Activated CD4-positive, alpha-beta T cell treated with anti-CD3 and anti-CD28 coated beads for 1 hour (primary cell): Measurements from ENCODE around the gene COL20A1.
"Not testable (repeated sequence)": the region's sequence is repeated elsewhere in the genome, so short reads cannot be mapped to it uniquely, and the experiment has no call there.

Experiments
- DNase-seq: peaks from one replicate; pipeline ENCODE4 v3.0.0-alpha.2; 2020

Gene COL20A1

GRCh38 chr20:63292292-63292701, 689 bp upstream of the COL20A1 start:
- no peak for DNase-seq

DNA sequence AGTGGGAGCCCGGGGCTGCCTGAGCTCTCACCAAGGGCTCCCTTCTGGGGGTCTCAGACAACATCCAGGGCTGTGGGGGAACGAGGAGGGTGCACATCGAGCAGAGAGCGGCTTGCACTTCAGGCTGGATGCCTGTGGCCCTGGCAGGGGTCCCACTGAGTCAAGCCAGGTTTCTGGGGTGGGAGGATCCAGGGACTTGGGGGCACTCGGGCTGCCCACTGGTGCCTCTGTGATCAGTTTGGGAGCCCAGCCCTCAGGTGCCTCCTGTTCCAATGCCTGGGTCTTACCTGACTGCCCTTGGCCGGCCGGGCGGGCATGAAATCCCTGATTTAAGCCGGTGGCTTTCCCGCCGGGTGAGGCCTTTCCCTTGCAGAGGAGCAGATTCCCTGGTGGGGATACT, 470 bp downstream of the COL20A1 start:
- DNase-seq = no peak

DNA sequence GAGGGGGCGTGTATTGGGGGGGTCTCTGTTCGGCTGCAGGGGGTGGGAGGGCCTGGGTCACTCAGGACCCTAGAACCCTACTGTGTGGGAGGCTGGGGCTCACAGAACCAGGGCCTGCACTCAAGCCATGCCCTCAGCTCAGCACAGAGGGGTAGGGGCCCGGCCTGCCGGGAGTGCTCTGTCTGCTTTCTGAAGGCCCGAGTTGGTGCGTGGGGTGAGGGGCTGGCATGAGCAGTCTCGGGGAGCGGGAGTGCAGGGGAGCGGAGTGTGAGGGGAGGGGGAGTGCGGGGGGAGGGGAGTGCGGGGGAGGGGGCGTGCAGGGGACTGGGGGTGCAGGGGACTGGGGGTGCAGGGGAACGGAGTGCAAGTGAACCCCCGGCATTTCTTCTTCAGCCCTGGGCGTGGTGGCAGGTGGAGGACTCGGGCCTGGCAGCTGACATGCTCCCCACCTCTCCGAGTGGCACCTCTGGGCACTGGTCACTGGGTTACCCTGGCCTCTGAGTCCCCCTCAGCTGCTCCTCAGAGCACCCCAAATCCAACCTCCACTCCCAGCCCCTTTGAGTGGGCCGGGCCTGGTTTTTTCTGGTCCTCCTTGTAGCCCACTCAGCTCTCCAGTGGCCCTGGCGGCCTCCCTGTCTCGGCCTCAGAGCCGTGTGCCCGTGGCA, 1.0 kb downstream of the COL20A1 start:
- DNase-seq = no peak

DNA sequence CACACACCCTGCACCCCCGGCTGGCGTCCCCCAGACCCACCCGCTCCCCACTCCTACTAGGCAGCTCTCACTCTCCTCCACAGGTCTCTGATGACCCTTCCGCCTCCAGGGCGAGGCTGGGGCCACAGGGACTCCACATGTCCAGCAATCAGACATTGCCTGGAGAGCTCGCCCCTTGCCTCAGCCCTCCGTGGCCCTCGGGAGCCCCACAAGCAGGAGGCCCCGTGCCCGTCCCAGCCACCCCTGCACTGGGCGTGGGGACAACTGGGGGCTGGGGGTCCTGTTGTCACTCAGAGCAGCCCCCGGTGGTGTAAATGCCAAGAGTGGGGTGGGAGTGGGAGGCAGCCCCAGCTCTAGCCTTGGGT, 1.5 kb downstream of the COL20A1 start:
- no peak for DNase-seq

GRCh38 chr20:63295018-63295417, 2.0 kb downstream of the COL20A1 start:
- DNase-seq = no peak

DNA sequence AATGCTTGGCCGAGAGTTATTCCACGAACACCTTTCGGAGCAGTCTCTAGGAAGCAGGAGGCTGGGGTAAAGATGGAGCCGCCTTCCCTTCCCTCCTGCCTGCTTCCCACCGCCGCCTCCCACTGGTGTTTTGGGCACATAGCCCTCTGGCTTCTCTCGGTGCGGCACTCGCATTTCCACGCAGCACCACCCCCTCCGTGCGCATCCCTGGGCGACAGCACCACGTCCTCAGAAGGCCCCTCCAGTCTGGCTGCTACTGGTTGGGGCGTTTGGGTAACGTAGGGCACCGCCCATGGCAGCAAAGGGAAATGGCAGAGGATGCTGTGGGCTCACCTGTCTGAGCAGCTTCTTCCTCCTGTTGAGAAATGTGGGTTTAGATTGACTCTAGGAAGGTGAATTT, 2.4 kb downstream of the COL20A1 start:
- no peak for DNase-seq

DNA sequence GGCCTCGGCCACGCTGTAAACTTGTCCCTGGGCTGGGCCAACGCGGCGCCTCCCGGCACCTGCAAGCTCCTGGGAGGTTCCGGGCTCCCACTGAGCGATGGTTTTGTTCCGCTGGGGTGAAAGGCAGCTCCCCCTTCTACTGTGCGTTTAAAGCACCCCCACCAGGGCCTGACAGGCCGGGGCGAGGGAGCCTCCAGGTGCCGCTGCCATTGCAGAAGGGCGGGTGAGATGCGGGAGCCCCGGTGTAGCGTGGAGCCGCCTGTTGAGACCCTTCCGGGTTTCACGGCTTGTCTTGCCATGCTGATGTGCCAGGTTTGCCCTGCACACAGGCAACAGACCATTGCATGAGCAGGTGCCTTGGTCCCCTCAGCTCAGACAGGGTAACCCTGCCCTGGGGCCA, 2.9 kb downstream of the COL20A1 start:
- DNase-seq = no peak

DNA sequence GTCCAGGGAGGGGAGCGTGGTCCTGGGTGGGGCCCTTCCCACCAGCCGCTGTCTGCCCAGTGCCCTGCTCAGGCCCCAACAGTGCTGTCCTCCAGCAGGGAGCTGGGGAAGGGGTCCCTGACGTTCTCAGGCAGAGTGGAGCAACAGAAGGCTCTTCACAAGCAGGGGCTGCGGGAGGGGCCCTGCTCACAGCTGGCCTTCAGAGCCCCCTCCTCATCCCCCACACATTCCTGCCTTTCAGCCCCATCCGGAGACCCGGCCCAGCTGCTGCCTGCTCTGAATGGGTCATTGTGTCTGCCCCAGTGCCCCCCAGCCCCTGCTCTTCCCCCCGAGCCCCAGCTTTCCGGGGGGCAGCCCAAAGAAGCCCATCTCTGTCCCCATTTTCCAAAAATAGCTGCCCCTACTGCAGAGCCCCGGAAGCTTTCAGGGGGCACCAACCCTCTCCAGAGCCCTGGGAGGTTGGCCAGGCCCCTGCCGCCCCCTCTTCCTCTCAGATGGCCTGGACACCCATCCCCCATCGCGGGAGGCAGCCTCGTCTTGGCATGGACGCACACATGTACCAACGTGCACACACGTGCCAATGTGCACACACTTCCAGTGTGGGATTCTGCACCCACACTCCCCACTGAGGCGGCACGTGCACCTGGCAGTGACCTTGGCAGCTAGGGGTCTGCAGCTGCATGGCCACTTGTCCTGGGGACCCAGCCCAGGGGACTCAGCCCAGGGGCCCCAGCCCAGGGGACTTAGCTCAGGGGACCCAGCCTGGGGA, 3.7 kb downstream of the COL20A1 start:
- no peak for DNase-seq

DNA sequence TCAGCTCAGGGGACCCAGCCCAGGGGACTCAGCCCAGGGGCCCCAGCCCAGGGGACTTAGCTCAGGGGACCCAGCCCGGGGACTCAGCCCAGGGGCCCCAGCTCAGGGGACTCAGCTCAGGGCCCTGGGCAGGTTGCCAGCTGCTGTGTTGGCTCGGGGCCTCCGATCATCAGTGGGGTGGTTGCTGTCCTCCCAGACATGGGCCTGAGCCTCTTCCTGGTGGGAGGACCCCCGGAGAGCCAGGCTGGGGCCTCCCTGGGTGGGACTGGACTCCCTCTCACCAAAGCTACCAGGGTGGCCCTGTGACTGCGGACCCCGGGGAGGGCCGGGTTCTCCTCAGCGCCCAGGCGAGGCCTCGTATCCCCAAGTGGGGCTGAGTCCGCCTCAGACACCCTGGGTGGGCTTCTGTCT, 4.4 kb downstream of the COL20A1 start:
- DNase-seq = no peak

- DNase-seq = no peak
Observed at GRCh38 chr20:63297796-63298572, 5.0 kb downstream of the COL20A1 start.

DNA sequence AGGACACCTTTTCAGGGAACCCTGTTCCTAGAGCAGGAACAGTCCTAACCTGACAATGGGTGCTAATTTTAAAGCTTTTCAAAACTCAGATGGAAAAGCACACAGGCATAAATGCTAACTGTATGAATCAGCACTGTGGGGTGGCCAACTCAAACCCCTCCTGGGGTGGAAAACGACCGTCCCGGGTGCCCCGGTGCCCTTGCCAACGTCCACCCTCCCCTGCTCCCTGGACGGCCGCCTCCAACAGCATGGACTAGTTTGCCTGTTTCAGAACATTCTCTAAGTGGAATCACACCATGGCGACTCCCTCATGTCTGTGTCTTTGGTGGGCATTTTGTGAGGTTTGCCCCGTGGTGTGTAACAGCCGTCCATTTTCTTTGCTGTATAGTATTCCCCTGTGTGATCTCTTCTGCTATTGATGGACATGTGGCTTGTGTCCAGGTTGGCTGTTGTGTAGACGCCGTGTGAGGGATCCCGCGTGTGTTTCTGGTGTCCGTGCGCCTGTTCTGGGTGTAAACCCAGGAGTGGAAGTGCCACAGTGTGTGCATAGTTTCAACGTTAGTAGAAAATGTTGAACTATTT, 5.8 kb downstream of the COL20A1 start:
- DNase-seq = no peak

GRCh38 chr20:63301671-63302070, 8.7 kb downstream of the COL20A1 start:
- no peak for DNase-seq

DNA sequence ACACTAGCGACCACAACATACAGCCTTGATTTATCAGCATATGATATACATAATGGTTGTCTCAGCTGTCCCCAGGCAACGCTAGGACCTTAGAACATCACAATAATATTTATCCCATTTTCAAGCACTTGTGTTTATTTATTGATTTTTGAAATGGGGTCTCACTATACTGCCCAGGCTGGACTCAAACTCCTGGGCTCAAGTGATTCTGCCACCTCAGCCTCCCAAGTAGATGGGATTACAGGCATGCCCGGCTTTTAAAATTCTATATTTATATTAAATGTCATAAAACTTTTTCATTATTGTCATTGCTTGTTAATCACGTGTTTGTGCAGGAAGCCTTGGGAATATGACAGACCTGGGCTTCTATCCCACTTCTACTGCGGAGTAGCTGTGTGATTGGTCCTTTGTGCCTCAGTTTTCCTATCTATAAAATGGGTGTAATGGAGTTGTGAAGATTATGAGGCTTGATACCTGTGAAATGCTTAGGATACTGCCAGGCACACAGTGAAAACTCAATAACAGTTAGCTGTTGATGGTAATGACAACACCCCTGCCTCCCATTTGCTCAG, 10.2 kb downstream of the COL20A1 start:
- no peak for DNase-seq

DNA sequence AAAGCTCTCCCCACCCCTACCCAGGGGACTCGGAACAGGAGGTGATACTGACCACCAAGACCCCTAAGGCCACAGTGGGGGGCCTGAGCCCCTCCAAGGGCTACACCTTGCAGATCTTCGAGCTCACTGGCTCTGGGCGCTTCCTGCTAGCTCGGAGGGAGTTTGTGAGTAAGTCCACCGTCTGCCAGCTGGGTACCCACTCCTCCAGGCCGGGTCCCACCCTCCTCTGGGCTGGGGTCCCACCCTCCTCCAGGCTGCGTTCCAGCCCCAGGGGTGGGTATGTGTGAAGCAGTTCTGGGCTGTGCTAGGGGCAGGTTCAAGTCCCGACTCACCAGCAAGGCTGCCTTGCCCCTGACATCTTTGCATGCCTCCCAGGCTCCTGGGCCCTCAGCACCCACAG, 12.4 kb downstream of the COL20A1 start:
- no peak for DNase-seq

DNA sequence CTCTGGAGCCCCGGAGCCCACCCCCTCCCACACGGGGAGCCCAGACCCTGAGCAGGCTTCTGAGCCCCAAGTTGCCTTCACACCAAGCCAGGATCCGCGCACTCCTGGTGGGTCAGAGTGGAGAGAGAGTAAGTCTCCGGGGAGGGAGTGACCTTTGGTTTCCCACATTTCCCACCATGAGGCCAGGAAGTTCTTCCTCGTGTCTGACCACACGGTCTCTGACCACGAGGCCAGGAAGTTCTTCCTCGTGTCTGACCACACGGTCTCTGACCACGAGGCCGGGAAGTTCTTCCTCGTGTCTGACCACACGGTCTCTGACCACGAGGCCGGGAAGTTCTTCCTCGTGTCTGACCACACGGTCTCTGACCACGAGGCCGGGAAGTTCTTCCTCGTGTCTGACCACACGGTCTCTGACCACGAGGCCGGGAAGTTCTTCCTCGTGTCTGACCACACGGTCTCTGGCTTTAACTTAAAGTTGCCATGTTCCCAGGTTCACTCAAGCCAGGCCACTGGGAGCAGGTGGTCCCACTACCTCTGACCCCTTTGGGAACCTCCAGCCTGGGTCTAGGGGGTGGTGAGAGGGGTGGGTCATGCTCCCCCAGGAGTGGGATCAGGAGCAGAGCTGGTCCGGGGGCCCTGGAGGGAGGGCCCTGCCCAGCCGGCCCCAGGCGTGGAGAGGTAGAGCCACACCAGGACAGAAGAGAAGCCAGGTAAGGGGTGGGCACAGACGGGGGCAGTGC, 13.1 kb downstream of the COL20A1 start:
- not testable (repeated sequence) for DNase-seq

DNA sequence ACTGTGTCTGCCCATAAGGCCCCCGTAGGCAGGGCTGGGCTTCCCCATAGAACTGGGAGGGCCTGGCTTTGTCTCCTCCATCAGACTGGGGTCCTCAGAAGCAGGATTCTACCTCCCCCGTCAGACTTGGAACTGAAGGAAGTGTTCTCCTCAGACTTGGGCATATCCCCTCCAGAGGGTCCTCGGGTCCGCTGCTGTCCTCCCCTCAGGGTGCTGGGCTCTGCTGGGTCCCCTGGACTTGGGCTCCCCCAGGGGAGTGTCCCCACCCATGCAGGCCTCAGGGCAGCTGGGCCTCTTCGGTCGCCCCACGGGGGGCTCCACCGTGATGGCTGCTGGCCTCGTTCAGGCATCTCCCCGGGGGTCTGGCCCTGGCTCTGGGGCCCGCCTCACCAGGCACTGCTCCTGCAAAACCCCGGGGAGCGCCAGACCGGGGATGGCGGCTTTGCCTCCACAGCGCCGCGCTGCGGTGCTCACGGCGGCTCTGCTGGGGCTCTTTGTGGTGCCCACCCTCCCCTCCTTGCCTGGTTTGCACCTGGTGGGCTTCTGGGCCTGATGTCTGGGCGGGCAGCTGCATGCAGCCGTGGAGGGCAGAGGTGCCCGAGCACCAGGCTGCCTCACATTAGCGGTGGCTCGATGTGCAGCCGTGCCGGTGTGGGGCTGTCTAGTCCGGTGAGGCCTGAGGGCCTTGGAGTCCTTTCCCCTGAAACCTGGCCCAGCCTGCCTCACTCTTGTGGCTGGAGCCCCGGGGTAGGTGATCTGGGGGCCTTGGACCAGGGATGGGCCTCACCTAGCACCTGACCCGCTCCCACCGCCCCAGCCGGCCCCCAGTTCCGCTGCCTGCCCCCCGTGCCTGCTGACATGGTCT, 13.9 kb downstream of the COL20A1 start:
- DNase-seq = no peak

GRCh38 chr20:63307538-63308217, 14.7 kb downstream of the COL20A1 start:
- no peak for DNase-seq

- DNase-seq = no peak
Observed at GRCh38 chr20:63308218-63308911, 15.4 kb downstream of the COL20A1 start.

GRCh38 chr20:63309261-63310071, 16.5 kb downstream of the COL20A1 start:
- DNase-seq = no peak
